Cortex of kidney (tissue), 1 donor: ENCODE data around the gene UFD1.

Source experiments
- DNase-seq: peaks from one replicate; lab custom pipeline; 2025; lab: John Stamatoyannopoulos, UW

Gene UFD1

DNA sequence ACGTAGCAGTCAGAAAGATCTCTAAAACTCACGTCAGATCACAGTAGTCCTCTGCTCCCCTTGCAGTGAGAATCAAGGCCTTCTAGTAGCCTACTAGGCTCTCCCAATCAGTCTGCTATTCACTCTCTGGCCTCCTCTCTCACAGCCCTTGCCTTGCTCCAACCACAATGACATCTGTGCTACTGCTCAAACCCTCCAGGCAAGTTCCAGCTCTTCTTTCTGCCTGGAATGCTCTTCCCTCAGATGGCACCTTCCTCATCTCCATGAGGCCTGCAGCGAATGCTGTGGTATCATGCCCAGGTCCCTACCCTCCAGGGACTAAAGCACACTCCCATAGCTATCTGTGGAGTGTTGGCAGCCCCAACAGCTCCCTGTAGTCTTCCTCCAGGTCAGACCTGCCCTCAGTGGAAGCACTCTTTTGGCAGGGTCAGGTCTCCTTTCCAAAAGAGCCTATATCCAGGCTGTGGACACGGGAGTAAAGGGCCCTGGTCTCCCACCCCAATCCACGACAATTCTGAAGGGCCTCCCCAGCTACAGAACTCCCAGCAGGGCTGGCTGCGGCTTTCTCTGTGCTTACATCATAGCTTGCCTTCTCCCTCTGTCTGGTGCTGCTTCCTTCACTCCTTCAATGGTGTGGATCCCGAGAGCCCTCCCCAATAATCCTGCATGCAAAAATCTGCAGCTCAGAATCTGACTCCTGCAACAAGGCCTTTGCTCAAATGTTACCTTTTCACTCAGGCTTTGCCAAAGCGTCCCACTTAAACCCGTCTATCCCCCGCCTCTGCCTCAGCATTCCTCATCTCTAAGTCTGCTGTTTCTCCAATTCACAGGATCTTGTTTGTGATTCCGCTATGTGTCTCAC is 56.3 kb downstream of the UFD1 start:
- DNase-seq = no peak

DNA sequence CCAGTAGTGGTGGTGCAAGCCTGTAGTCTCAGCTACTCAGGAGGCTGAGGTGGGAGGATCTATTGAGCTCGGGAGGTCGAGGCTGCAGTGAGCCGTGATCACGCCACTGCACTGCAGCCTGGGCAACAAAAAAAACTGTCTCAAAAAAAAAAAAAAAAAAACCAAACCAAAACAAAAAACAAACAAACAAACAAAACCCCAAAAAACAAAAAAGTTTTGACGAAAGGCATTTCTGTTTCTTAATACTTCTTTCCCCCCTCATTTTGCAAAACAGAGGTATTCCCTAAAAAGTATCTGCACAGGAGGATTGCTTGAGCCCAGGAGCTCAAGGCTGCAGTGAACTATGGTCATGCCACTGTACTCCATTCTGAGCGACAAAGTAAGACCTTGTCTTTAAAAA is 58.7 kb downstream of the UFD1 start:
- DNase-seq = no peak

DNA sequence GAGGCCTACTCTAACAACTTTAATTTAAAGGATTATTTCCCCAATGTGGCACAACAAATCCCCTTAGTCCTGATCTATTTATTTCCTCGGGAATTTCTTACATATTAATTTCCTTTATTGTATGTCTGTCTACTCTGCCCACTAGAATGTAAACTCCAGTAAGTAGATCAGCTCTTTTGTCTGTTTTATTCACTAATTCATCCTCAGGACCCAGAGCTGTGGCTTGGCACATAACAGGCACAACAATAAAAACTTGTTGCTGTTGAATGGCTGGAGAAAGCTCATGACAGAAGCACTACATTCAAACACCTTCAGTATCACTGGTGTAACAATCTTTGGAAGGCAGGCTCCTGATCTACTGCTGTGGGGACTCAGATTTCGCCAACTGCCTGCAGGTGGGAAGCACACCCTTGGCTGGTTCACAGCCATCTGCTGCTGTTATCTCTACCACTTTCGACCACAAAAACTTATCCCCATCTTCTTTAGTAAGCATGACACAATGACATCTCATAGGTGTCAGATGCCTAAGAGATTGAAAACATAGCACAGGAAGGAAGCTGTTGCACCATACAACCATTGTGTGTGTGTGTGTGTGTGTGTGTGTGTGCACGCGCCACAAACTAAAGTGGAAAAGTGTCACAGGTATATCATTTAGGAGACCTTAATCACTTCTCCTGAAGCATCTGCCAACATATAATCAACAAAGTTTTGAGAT is 59.4 kb downstream of the UFD1 start:
- DNase-seq = no peak

DNA sequence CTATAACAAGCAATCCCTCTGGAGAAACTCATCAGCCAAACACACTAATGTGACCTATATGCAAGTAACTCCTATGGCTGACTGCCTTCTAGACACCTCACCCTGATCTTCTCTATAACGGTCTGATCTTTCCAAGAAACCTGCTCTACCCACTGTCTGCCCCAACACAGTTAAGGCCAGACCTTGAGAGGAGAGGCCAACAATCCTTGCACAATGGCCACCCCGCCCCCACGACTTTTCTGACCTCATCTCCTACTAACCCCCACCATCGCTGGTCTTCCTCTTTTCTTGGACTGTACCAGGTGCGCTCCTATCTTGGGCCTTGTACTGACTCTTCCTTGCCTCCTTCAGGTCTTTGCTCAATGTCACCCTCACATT is 59.9 kb downstream of the UFD1 start:
- no peak for DNase-seq

DNA sequence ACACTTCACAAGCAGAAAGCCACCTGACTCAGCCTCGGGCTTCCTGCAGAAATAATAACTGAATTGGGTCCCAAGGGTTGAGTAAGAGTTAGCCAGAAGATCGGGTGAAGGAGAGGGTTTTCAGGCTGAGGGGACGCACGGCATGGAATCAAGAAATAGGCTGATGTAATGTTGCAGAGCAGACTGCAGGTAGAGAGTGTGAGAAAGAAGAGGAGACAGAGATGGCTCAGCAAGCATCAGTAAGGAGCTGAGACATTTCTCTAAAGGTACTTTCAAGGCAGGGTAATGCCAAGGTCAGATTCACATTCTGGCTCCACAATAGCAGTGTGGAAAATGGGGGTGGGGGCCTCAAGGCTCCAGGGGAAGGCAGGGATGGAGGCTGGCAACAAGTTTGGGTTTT is 66.1 kb downstream of the UFD1 start:
- DNase-seq = no peak

DNA sequence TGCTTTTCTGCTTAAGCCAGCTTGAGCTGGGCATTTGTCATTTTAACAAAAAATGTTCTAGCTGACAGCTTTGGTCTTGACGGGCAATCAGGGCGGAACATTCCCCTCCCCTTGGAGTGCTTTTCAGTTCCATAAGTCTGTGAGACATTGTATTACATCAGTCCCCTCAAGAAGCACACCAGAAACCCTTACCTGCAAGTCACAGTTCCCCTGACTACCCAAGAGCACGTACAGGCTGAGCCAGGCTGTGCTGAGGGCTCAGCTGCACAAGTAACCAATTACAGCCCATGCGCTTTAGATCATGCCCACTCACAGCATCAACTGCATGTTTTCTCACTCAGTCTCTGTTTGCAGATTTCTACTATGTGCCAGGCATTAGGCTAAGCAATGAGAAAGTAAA is 66.5 kb downstream of the UFD1 start:
- no peak for DNase-seq

DNA sequence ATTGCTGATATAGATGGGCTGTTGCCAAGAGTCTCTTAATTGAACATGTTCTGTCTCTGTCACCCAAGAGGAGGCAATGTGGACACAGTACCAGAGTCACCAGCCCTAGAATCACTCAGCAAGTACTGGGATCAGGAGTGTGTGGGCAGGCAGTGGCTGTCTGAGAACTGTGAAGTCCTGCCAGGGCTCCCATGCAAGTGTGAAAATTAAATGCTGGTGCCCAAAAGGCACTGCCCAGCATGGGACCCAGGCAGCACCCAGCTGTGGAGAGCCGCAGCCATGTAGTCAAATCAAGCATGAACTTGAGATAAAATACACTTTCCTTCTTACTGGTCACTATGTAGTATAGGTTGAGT is 67.3 kb downstream of the UFD1 start:
- no peak for DNase-seq

DNA sequence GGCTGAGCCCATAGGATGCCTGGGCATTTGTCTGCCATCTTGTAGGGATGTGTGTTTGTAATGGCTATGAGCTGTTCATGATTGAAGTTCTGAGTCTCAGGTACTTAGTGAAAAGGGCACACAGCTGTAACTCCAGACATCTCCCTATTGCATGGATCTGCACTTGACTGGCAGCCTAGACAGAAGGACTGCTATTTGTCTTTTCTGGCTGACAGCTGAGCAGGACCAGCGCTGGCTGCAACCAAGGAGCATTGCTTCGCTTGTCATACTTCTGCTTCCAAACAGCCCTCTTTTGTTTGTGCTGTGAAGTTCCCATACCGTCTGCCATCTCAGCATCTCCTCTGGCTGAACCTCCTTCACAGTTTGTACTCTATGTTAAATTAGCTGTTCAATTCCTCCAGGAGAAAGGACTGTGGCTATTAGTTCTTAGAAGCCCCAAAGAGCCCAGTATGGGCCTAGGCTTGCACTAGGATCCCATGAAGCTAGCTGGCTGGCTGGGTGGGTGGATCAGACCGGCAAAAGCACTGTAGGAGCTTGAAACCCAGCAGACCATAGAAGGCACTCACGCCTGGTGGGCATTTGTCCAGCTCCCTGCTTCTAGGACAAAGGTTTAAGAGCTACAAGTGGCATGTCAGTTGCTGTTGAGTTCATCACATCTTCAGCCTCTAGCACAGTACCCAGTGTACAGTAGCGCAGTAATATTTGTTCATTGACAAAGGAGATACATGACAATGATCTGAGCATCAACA is 67.9 kb downstream of the UFD1 start:
- DNase-seq = no peak

DNA sequence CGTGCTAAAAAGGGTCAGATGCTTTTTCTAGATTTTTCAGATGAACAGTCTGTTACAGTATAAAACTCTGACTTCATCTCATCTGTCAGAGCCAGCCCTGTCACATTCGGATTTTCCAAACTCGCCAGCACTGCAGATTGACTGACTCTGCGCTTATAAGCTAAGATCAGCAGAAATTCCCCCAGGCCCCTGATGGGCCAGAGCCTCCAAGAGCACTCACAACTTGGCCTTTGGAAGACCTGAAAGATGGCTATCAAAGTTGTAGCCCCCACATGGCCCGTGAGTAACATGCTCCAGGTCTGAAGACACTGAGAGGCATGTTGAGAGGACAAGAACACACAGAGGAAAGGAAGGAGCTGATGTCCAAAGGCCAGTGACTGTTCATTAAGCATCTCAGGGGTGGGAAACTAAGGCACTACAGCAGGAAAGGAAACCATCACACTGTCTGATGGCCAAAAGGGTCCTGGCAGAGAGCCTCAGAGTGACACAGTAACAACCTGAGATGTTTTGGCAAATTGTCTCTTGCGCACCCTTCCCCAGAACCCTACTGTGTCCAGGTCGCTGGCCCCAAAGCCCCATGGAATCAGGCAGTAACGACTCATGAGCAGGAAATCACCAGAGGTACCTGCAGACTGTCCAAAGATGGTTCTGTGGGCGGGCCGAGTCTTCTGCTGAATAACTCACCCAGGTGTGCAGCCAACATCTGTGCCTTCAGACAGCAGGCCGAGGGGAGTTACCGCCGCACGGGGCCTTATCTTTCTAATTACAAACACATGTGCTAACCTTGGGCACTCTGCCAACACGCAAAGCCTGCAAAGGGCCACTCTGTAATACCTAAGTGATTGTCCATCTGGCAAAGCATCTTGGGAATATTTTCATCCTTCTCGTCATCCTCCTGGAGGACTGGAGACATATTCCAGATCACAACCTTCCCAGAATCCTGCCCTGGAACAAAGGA is 71.1 kb downstream of the UFD1 start:
- no peak for DNase-seq

DNA sequence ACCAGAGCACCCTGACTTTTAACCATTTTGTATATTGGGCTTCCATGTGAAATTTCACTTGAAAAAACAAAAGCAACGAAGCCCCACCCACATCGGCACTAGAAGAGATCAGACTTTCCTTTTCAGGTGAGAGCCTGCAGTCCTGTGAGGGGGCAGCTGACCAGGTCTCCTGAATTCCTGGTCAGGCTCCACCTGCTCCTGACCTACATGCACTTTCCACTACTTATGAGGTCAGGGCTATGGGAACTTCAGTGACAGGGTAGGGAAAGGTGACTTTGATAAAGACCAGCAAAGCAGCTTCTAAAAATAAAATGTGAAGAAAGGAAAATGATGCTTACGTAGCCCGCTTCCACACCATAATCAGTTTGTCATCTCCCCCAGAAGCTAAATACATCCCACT is 72.1 kb downstream of the UFD1 start:
- DNase-seq = no peak

DNA sequence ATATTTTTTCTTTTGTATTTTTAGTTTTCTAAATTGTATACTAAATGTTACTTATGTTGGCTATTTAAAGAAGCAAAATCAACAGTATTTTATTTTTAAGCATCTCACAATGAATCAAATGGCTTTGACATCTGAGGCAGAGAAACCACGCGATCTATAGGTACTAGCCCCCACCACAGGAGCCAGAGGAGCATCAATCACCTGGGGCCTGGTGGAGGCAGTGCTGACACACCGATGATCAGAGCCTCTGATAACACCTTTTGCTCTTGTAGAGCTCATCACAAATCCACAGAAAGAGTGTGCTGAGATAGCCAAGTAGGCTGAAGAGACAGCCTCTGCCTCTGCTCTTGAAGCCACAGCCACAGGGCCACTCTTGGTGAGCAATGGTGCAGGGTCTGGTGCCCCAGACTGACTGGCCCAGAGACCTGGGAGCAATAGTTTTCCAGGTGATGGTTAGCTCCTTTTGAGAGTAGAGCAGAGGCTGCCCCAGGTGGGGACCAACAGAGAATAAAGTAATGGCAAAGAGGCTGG is 72.6 kb downstream of the UFD1 start:
- no peak for DNase-seq

DNA sequence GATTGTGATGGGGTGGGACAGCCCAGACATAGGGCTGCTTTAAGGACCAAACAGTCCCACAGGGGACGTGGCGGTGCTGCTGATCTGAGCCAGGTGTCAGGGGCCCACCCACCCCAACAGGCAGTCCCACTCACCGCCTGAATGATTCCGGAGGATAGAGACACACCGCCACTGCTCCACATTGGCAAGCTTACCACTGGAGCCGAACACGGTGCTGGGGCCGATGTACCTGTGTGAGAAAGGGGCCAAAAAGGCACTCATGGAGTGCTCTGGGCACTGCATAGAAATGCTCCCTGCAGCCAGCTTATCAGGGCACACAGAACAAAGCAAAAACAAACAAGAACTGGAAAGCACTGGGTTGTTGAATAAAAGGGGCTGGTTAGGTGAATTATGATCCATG is 73.3 kb downstream of the UFD1 start:
- no peak for DNase-seq

DNA sequence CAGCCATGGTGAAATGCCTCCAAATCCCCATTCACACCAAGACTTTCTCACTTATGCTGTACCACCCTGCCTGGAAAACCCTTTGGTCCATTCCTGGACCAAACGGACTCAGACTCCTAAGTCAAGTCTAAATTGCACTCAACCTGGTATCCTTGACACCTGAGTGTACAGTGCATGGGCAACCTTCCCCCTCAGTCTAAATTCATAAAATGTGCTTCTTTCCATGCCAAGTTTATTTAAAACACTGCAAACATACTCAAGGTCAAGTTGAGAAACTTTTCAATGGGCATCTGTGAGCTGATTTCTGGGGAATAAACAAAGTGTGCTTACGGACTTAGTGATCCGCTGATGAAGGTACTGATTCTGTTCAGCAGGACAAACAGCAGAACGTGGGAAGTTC is 73.9 kb downstream of the UFD1 start:
- no peak for DNase-seq

DNA sequence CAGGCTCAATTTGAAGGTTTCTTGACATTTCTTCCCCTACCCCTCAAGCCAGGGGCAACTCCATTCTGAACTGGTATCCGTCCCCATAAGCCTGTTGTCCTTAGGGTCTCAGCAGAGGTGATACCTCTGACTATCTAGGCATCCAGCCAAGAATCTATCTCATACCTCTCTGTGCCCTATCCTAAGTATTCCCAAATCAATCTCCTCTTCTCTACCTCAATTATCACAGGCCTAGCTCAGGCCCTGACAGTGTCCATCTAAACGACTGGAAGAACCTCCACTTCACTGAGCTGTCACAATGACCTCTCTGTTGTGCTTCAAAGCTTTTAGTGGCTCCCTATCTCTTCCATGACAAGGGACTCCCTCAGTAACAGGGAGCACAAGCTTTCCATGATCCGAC is 74.3 kb downstream of the UFD1 start:
- DNase-seq = no peak

DNA sequence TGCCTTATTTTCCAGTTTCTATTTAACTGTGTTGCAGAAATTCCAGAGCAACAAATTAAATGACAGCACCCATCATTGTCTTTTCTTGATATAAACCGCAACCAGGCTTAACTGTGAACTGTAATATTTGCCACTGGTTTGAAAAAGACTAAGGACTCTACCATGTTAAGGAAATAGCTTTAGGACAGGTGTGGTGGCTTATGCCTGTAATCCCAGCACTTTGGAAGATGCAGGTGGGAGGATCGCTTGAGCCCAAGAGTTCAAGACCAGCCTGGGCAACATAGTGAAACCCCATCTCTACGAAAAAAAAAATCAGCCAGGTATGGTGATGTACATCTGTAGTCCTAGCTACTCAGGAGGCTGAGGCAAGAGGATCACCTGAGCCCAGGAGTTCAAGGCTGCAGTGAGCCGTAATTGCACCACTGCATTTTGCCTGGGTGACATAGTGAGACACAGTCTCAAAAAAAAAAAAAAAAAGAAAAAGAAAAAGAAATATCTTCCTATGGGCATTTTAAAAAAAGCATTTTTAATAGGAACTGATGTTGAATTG is 76.3 kb downstream of the UFD1 start:
- DNase-seq = no peak

DNA sequence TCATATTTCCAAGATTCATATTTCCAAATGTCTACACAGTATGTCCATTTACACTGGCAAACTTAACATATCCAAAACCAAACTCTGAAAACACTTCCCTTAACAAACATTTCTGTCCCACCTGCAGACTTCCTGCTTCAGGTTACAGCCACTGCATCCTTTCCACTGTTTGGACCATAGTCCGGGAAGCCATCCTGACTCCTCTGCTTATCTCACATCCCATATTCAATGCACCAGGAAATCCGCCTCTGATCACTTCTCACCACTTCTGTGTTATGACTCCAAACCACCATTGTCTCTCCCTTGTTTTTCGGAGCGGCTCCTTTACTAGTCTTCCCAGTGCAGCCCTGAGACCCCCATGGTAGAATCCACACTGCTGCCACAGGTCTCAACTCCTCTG is 77.5 kb downstream of the UFD1 start:
- DNase-seq = no peak

DNA sequence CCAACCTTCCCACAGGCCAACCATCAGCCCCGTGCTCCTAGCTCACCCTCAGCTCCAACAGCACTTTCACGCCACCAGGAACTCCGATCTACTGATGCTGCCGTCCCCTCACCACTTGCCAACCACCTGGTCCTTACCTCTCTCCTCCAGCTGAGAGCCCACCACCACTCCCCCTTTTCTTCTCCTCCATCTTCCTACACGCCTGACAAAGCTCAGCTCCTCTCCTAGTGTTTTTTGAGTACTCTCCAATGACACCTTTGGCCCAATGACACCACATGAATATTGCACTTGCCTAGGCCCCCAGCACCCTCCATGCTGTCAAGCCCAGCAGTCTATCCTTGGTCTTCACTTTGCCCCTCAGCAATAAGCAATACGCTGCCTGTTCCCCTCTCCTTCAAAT is 78.1 kb downstream of the UFD1 start:
- DNase-seq = no peak
